Measurements from ENCODE around the gene STRA6. TPM values are rescaled to one million over a fixed set of nuclear protein-coding genes. Genes with fewer than 3 reads are reported as not detected.

STRA6 gene
- total RNA-seq, 1 donor from 2014 or later: not detected

GRCh38 chr15:74178326-74179100 is 24.1 kb downstream of the STRA6 start:
- Histone ChIP-seq H3K9me3 (no peaks in the 10 kb centered on the region), H3K4me3 (no peak overlapping the region), H3K36me3 (peaks cover 0 to 7% of the 10 kb centered on the region in 2 donors), H3K27ac (peak overlapping the region; percentile 82 to 85), H3K27me3 (no peaks in the 10 kb centered on the region), H3K4me1 (peaks cover 43 to 68% of the 10 kb centered on the region in 2 donors)
- intact Hi-C loops (cut with DNase I): loop anchor here (2.0 kb wide), 1 partner anchor 62 kb away; no protein-coding TSS in a partner anchor
- DNase-seq (ENCODE audit: low spot score in 2 of 2): peak in 1 of 2 donors; percentile 4
- no peak for TF ChIP-seq CTCF (IDR thresholded peaks at IDR 0.05)

GRCh38 chr15:74176262-74177214 is 26.0 kb downstream of the STRA6 start:
- no peaks in the 10 kb centered on the region for H3K9me3 ChIP-seq
- peaks cover 0 to 7% of the 10 kb centered on the region in 2 donors for H3K36me3 ChIP-seq
- no peak for TF ChIP-seq CTCF (IDR thresholded peaks at IDR 0.05)
- no peak overlapping the region for H3K4me3 ChIP-seq
- H3K27me3 ChIP-seq: no peaks in the 10 kb centered on the region
- intact Hi-C loops (cut with DNase I): loop anchor here (2.0 kb wide), 1 partner anchor 28 kb away; no protein-coding TSS in a partner anchor
- peak overlapping the region; percentile 82 to 85 for H3K27ac ChIP-seq
- peak; percentile 4 to 53 for DNase-seq (ENCODE audit: low spot score in 2 of 2)
- peaks cover 49 to 80% of the 10 kb centered on the region in 2 donors for H3K4me1 ChIP-seq

GRCh38 chr15:74175271-74176191 is 27.1 kb downstream of the STRA6 start:
- peaks cover 49 to 77% of the 10 kb centered on the region in 2 donors for H3K4me1 ChIP-seq
- peak in 1 of 2 donors; percentile 56 for DNase-seq (ENCODE audit: low spot score in 2 of 2)
- no peaks in the 10 kb centered on the region for H3K9me3 ChIP-seq
- H3K4me3 ChIP-seq: peak overlapping the region in 1 of 2 donors; percentile 57
- no peak for TF ChIP-seq CTCF (IDR thresholded peaks at IDR 0.05)
- H3K27me3 ChIP-seq: no peaks in the 10 kb centered on the region
- H3K36me3 ChIP-seq: peaks cover 0 to 7% of the 10 kb centered on the region in 2 donors
- intact Hi-C loops (cut with DNase I): loop anchor here (2.0 kb wide), 1 partner anchor 29 kb away; no protein-coding TSS in a partner anchor
- H3K27ac ChIP-seq: peak overlapping the region; percentile 82 to 85

- peaks cover 0 to 7% of the 10 kb centered on the region in 2 donors for H3K36me3 ChIP-seq
- no peaks in the 10 kb centered on the region for H3K9me3 ChIP-seq
- no peak for TF ChIP-seq CTCF (IDR thresholded peaks at IDR 0.05)
- DNase-seq (ENCODE audit: low spot score in 2 of 2): no peak
- intact Hi-C loops (cut with DNase I): no loop called here
- H3K4me1 ChIP-seq: peaks cover 46 to 71% of the 10 kb centered on the region in 2 donors
- H3K4me3 ChIP-seq: peak overlapping the region in 1 of 2 donors; percentile 57
- no peaks in the 10 kb centered on the region for H3K27me3 ChIP-seq
- H3K27ac ChIP-seq: peak overlapping the region; percentile 83 to 85
Measured at GRCh38 chr15:74174958-74175253, 27.7 kb downstream of the STRA6 start.
